Muscle layer of duodenum (tissue), 2 donors: ENCODE measurements around the gene ATG7.

Experiments
- H3K27ac ChIP-seq: one replicate; pipeline ENCODE4 v1.7.0; 2013; ENCODE audit warnings: mild to moderate bottlenecking, low read length
- H3K27me3 ChIP-seq: one replicate; pipeline ENCODE4 v1.7.0; 2013; ENCODE audit warnings: low read depth, mild to moderate bottlenecking, control low read depth, low read length
- H3K36me3 ChIP-seq, 2 donors: one replicate each; pipeline ENCODE4 v1.7.0; 2013; ENCODE audit warnings: low read length in 2 of 2, control low read depth in 1 of 2, mild to moderate bottlenecking in 1 of 2; ENCODE audit not compliant: insufficient read depth in 2 of 2, control insufficient read depth in 1 of 2
- H3K4me1 ChIP-seq, 2 donors: one replicate each; pipeline ENCODE4 v1.7.0; 2013; ENCODE audit warnings: low read length in 2 of 2, mild to moderate bottlenecking in 2 of 2, control low read depth in 1 of 2, moderate library complexity in 1 of 2; ENCODE audit not compliant: insufficient read depth in 2 of 2, control insufficient read depth in 1 of 2
- H3K4me3 ChIP-seq, 2 donors: one replicate each; pipeline ENCODE4 v1.7.0; 2013; ENCODE audit warnings: low read length in 2 of 2, low read depth in 1 of 2, mild to moderate bottlenecking in 1 of 2
- H3K9me3 ChIP-seq, 2 donors: one replicate each; pipeline ENCODE4 v1.7.0; 2013; ENCODE audit warnings: low read length in 2 of 2, control low read depth in 1 of 2, mild to moderate bottlenecking in 1 of 2; ENCODE audit not compliant: control insufficient read depth in 1 of 2
- donor health status: healthy.

The ATG7 gene

GRCh38 chr3:11239796-11240195, 32.4 kb upstream of the ATG7 start:
- Histone ChIP-seq H3K27me3 (no peaks in the 10 kb centered on the region), H3K36me3 (no peaks in the 10 kb centered on the region), H3K27ac (no peak overlapping the region), H3K4me3 (no peak overlapping the region), H3K4me1 (no peaks in the 10 kb centered on the region), H3K9me3 (peaks cover 0 to 3% of the 10 kb centered on the region in 2 donors)

GRCh38 chr3:11240496-11240895, 31.7 kb upstream of the ATG7 start:
- Histone ChIP-seq H3K27me3 (no peaks in the 10 kb centered on the region), H3K4me3 (no peak overlapping the region), H3K36me3 (no peaks in the 10 kb centered on the region), H3K27ac (no peak overlapping the region), H3K9me3 (peaks cover 0 to 3% of the 10 kb centered on the region in 2 donors), H3K4me1 (no peaks in the 10 kb centered on the region)

- H3K27ac ChIP-seq: no peak overlapping the region
- H3K4me1 ChIP-seq: no peaks in the 10 kb centered on the region
- H3K36me3 ChIP-seq: no peaks in the 10 kb centered on the region
- H3K9me3 ChIP-seq: no peaks in the 10 kb centered on the region
- H3K4me3 ChIP-seq: no peak overlapping the region
- H3K27me3 ChIP-seq: no peaks in the 10 kb centered on the region
These were observed 28.0 kb upstream of the ATG7 start for GRCh38 chr3:11244121-11244677.

GRCh38 chr3:11245276-11245675, 26.9 kb upstream of the ATG7 start:
- H3K9me3 ChIP-seq: no peaks in the 10 kb centered on the region
- H3K4me1 ChIP-seq: no peaks in the 10 kb centered on the region
- H3K27ac ChIP-seq: no peak overlapping the region
- no peak overlapping the region for H3K4me3 ChIP-seq
- no peaks in the 10 kb centered on the region for H3K27me3 ChIP-seq
- H3K36me3 ChIP-seq: no peaks in the 10 kb centered on the region

GRCh38 chr3:11245827-11246662, 26.2 kb upstream of the ATG7 start:
- no peaks in the 10 kb centered on the region for H3K9me3 ChIP-seq
- no peaks in the 10 kb centered on the region for H3K36me3 ChIP-seq
- no peak overlapping the region for H3K27ac ChIP-seq
- H3K4me1 ChIP-seq: no peaks in the 10 kb centered on the region
- no peaks in the 10 kb centered on the region for H3K27me3 ChIP-seq
- H3K4me3 ChIP-seq: no peak overlapping the region

GRCh38 chr3:11246663-11246970, 25.6 kb upstream of the ATG7 start:
- Histone ChIP-seq H3K9me3 (no peaks in the 10 kb centered on the region), H3K27me3 (no peaks in the 10 kb centered on the region), H3K4me1 (no peaks in the 10 kb centered on the region), H3K4me3 (no peak overlapping the region), H3K36me3 (no peaks in the 10 kb centered on the region), H3K27ac (no peak overlapping the region)

GRCh38 chr3:11247362-11247761, 24.8 kb upstream of the ATG7 start:
- no peaks in the 10 kb centered on the region for H3K4me1 ChIP-seq
- no peak overlapping the region for H3K4me3 ChIP-seq
- no peaks in the 10 kb centered on the region for H3K9me3 ChIP-seq
- H3K27ac ChIP-seq: no peak overlapping the region
- no peaks in the 10 kb centered on the region for H3K36me3 ChIP-seq
- no peaks in the 10 kb centered on the region for H3K27me3 ChIP-seq

GRCh38 chr3:11248596-11248995, 23.6 kb upstream of the ATG7 start:
- no peaks in the 10 kb centered on the region for H3K36me3 ChIP-seq
- H3K4me1 ChIP-seq: no peaks in the 10 kb centered on the region
- no peak overlapping the region for H3K4me3 ChIP-seq
- no peak overlapping the region for H3K27ac ChIP-seq
- no peaks in the 10 kb centered on the region for H3K27me3 ChIP-seq
- H3K9me3 ChIP-seq: no peaks in the 10 kb centered on the region

GRCh38 chr3:11250902-11251806, 21.0 kb upstream of the ATG7 start:
- Histone ChIP-seq H3K4me1 (no peaks in the 10 kb centered on the region), H3K27ac (no peak overlapping the region), H3K9me3 (no peaks in the 10 kb centered on the region), H3K4me3 (no peak overlapping the region), H3K27me3 (no peaks in the 10 kb centered on the region), H3K36me3 (no peaks in the 10 kb centered on the region)

GRCh38 chr3:11251807-11252176, 20.4 kb upstream of the ATG7 start:
- Histone ChIP-seq H3K27ac (no peak overlapping the region), H3K36me3 (no peaks in the 10 kb centered on the region), H3K27me3 (no peaks in the 10 kb centered on the region), H3K4me1 (no peaks in the 10 kb centered on the region), H3K9me3 (no peaks in the 10 kb centered on the region), H3K4me3 (no peak overlapping the region)

GRCh38 chr3:11254876-11255275, 17.3 kb upstream of the ATG7 start:
- Histone ChIP-seq H3K4me3 (no peak overlapping the region), H3K27me3 (no peaks in the 10 kb centered on the region), H3K9me3 (no peaks in the 10 kb centered on the region), H3K36me3 (peaks cover 2 to 3% of the 10 kb centered on the region in 2 donors), H3K27ac (no peak overlapping the region), H3K4me1 (no peaks in the 10 kb centered on the region)
